Testis (tissue), 2 donors: Measurements from ENCODE around the gene PTPA.
"Not testable (repeated sequence)": the region's sequence is repeated elsewhere in the genome, so short reads cannot be mapped to it uniquely, and the experiment has no call there.

ENCODE experiments used
- CTCF ChIP-seq, 3 experiments: fragments of 450-650 bp in 2 of 3; fragments of 200-600 bp in 1 of 3; sonication (generic) in 1 of 3; IDR thresholded peaks; one replicate each; pipeline ENCODE4 v1.5.1; 2016 to 2019; ENCODE audit warnings: antibody characterized with exemption in 3 of 3, mild to moderate bottlenecking in 2 of 3, moderate library complexity in 1 of 3
- POLR2A ChIP-seq: fragments of 450-650 bp; IDR thresholded peaks from one replicate; pipeline ENCODE4 v1.6.1; 2017; ENCODE audit warnings: antibody characterized with exemption, mild to moderate bottlenecking, moderate library complexity

- not testable (repeated sequence) for TF ChIP-seq CTCF (IDR thresholded peaks at IDR 0.05); POLR2A
Measured at GRCh38 chr9:129189971-129190370, 78.8 kb downstream of the PTPA start.
